Measurements from ENCODE around the gene PLXNA2. TPM values are rescaled to one million over a fixed set of nuclear protein-coding genes. Genes with fewer than 3 reads are reported as not detected.

PLXNA2 gene
- total and polyA plus RNA-seq, 2 donors (not counting 1 experiment from before 2014, with no cell fraction given), result 0.31 to 1.2 TPM

DNA sequence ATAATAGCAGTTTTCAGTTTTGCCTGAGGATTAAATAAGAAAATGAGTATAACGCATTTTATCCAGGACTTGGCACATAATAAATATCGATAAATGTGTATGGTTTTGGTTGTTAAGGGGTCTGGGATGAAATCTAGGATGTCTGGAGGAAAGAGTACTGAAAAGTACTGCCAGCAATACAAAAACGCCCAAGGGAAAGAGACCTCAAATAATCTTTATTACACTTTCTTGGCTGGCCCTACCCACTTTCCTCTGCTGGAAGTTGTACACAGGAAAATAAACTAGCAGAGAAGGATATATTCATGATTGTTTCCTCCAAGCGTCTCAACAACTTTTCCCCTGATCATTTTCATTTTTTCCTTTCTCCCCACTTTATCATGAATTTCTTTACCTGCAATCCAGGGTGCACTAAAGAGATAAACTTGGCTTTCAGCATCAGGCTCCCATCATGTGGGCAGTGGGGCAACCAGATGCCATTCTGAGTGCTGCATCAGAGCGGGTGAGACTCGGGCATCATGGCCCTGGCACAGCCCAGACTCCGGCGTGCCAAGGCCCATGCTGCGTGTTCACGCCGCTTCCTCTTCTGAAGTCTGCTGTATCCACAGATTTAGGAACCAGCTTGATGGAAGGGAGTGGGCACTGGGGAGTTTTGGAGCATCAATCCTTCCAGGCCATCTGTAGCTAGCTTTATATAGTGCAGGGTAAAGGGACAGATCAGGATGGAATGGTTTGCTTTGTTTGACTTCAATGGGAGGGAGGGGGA, 35.8 kb upstream of the PLXNA2 start:
- ATAC-seq (ENCODE audit: low read depth) (no peak), DNase-seq (no peak)
- intact Hi-C loops (cut with micrococcal nuclease), result no loop called here
- Histone ChIP-seq H3K27ac (ENCODE audit: low read length in 2 of 2) (no peak overlapping the region), H3K4me2 (replicated peaks; ENCODE audit: low read depth, low read length, poor library complexity, severe bottlenecking) (no peak overlapping the region), H3K9me3 (ENCODE audit: control extremely low read depth in 1 of 3, control insufficient read depth in 2 of 3, insufficient read depth in 1 of 3, low read length in 2 of 3) (no peaks in the 10 kb centered on the region), H3K79me2 (ENCODE audit: control insufficient read depth, insufficient read depth, low read length) (no peaks in the 10 kb centered on the region), H4K20me1 (ENCODE audit: control insufficient read depth, insufficient read depth, low read length, poor library complexity, severe bottlenecking) (no peaks in the 10 kb centered on the region), H3K4me3 (ENCODE audit: control extremely low read depth in 1 of 5, extremely low read depth in 1 of 5, insufficient read depth in 1 of 5, low read depth in 2 of 5, low read length in 4 of 5) (no peak overlapping the region), H3K4me1 (ENCODE audit: control insufficient read depth in 2 of 2, insufficient read depth in 2 of 2, low read length in 2 of 2) (no peaks in the 10 kb centered on the region), H3K36me3 (replicated peaks in 1 of 2; ENCODE audit: control extremely low read depth in 1 of 2, control insufficient read depth in 1 of 2, extremely low read depth in 1 of 2, insufficient read depth in 2 of 2, low read length in 1 of 2) (no peaks in the 10 kb centered on the region), H2AFZ (ENCODE audit: insufficient read depth, low read depth, low read length, poor library complexity, severe bottlenecking) (no peak overlapping the region), H3K9ac (ENCODE audit: low read length) (no peak overlapping the region), H3K27me3 (replicated peaks in 1 of 4; ENCODE audit: control extremely low read depth in 1 of 4, control insufficient read depth in 3 of 4, insufficient read depth in 4 of 4, low read length in 3 of 4) (peaks cover 0 to 6% (median under 1%) of the 10 kb centered on the region in 4 experiments)
- no peak overlapping the region for H3K4me3 Mint-ChIP-seq
- no peak overlapping the region for H3K27ac Mint-ChIP-seq
- 96% methylated on average over 9 of the region's 11 CpGs for WGBS (ENCODE audit: insufficient coverage)
- ChIA-PET CTCF (no interaction called here), POLR2A (no interaction called here)
- H3K9me3 Mint-ChIP-seq (ENCODE audit: insufficient read depth), result no peaks in the 10 kb centered on the region
- TF ChIP-seq, protein P1, sequence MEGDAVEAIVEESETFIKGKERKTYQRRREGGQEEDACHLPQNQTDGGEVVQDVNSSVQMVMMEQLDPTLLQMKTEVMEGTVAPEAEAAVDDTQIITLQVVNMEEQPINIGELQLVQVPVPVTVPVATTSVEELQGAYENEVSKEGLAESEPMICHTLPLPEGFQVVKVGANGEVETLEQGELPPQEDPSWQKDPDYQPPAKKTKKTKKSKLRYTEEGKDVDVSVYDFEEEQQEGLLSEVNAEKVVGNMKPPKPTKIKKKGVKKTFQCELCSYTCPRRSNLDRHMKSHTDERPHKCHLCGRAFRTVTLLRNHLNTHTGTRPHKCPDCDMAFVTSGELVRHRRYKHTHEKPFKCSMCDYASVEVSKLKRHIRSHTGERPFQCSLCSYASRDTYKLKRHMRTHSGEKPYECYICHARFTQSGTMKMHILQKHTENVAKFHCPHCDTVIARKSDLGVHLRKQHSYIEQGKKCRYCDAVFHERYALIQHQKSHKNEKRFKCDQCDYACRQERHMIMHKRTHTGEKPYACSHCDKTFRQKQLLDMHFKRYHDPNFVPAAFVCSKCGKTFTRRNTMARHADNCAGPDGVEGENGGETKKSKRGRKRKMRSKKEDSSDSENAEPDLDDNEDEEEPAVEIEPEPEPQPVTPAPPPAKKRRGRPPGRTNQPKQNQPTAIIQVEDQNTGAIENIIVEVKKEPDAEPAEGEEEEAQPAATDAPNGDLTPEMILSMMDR (IDR thresholded peaks at IDR 0.05), result no peak
- no peak for TF ChIP-seq EZH2 (IDR thresholded peaks at IDR 0.05; ENCODE audit: borderline replicate concordance, insufficient read depth, low read depth, low read length, poor library complexity, severe bottlenecking)
- no peaks in the 10 kb centered on the region for H3K4me1 Mint-ChIP-seq
- H3K27me3 Mint-ChIP-seq, result peaks cover 43% of the 10 kb centered on the region

DNA sequence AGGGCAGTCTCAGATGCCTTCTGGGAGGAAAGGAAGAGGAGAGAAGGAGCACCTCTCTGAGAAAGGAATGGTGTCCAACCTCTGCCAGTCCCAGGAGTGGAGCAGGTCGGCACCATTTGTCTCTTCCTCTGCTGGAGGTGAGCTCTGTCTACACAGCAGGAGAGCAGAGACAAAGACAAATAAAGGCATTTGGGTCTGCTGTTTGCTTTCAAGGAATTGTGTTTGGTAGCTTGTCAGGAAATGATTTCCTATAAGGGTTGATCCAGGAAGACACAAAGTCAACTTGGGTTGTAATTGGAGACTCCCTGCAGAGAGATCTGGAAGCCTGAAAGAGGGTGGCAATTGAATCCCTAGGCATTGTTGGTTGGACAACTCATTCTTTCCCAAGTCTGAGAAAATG, 34.5 kb upstream of the PLXNA2 start:
- Histone ChIP-seq H3K4me1 (ENCODE audit: control insufficient read depth in 2 of 2, insufficient read depth in 2 of 2, low read length in 2 of 2) (no peaks in the 10 kb centered on the region), H2AFZ (ENCODE audit: insufficient read depth, low read depth, low read length, poor library complexity, severe bottlenecking) (no peak overlapping the region), H3K9me3 (ENCODE audit: control extremely low read depth in 1 of 3, control insufficient read depth in 2 of 3, insufficient read depth in 1 of 3, low read length in 2 of 3) (no peaks in the 10 kb centered on the region), H3K36me3 (replicated peaks in 1 of 2; ENCODE audit: control extremely low read depth in 1 of 2, control insufficient read depth in 1 of 2, extremely low read depth in 1 of 2, insufficient read depth in 2 of 2, low read length in 1 of 2) (no peaks in the 10 kb centered on the region), H3K4me3 (ENCODE audit: control extremely low read depth in 1 of 5, extremely low read depth in 1 of 5, insufficient read depth in 1 of 5, low read depth in 2 of 5, low read length in 4 of 5) (no peak overlapping the region), H3K27ac (ENCODE audit: low read length in 2 of 2) (no peak overlapping the region), H4K20me1 (ENCODE audit: control insufficient read depth, insufficient read depth, low read length, poor library complexity, severe bottlenecking) (no peaks in the 10 kb centered on the region), H3K4me2 (replicated peaks; ENCODE audit: low read depth, low read length, poor library complexity, severe bottlenecking) (no peak overlapping the region), H3K27me3 (replicated peaks in 1 of 4; ENCODE audit: control extremely low read depth in 1 of 4, control insufficient read depth in 3 of 4, insufficient read depth in 4 of 4, low read length in 3 of 4) (peaks cover 0 to 6% (median under 1%) of the 10 kb centered on the region in 4 experiments), H3K9ac (ENCODE audit: low read length) (no peak overlapping the region), H3K79me2 (ENCODE audit: control insufficient read depth, insufficient read depth, low read length) (no peaks in the 10 kb centered on the region)
- DNase-seq, result no peak
- ChIA-PET CTCF (interaction anchor here (1.1 kb wide), 1 partner anchor 11 kb away, joined by 3 read pairs; no protein-coding TSS in a partner anchor), POLR2A (no interaction called here)
- Mint-ChIP-seq H3K4me3 (no peak overlapping the region), H3K27ac (no peak overlapping the region), H3K27me3 (peaks cover 45% of the 10 kb centered on the region), H3K4me1 (no peaks in the 10 kb centered on the region), H3K9me3 (ENCODE audit: insufficient read depth) (no peaks in the 10 kb centered on the region)
- WGBS (ENCODE audit: insufficient coverage), result 90% methylated on average over 1 of the region's 1 CpG
- TF ChIP-seq, protein P1 (IDR thresholded peaks at IDR 0.05), result no peak
- no peak for TF ChIP-seq EZH2 (IDR thresholded peaks at IDR 0.05; ENCODE audit: borderline replicate concordance, insufficient read depth, low read depth, low read length, poor library complexity, severe bottlenecking)
- ATAC-seq (ENCODE audit: low read depth), result no peak
- intact Hi-C loops (cut with micrococcal nuclease), result no loop called here
